Measurements from ENCODE around the gene TMTC1.

The TMTC1 gene

GRCh38 chr12:29463198-29463597 is 320.5 kb downstream of the TMTC1 start:
- DNase-seq (ENCODE audit: low read depth in 1 of 2, low spot score in 1 of 2), result no peak

- DNase-seq (ENCODE audit: low read depth in 1 of 2, low spot score in 1 of 2), result no peak
Measured at GRCh38 chr12:29460082-29460481, 323.7 kb downstream of the TMTC1 start.

GRCh38 chr12:29455087-29455486 is 328.7 kb downstream of the TMTC1 start:
- DNase-seq (ENCODE audit: low read depth in 1 of 2, low spot score in 1 of 2), result no peak

GRCh38 chr12:29451888-29452287 is 331.9 kb downstream of the TMTC1 start:
- DNase-seq (ENCODE audit: low read depth in 1 of 2, low spot score in 1 of 2), result no peak
